ENCODE results near the gene TRIP12. TPM values are rescaled to one million over a fixed set of nuclear protein-coding genes. Genes with fewer than 3 reads are reported as not detected.
"Not testable (repeated sequence)": the region's sequence is repeated elsewhere in the genome, so short reads cannot be mapped to it uniquely, and the experiment has no call there.

TRIP12 gene
- polyA plus RNA-seq, 1 of the 3 experiments (the other 2 are of a cell fraction), result 30.3 TPM

DNA sequence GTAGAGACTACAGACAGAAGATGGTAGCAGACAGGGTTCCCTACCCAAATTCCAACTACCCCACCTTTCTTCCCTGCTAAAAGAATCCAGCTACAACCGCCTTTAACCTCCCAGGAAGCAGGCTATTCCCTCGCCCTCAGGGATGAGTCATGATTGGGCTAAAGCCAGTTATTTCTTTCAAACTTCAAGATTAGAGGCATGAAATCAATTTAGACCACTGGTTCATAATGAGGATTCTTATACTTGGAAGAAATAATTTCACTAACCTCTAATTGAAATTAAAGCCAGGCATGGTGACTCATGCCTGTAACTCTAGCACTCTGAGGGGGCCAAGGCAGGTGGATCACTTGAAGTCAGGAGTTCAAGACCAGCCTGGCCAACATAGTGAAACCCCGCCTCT, 20.0 kb downstream of the TRIP12 start (continued):
- no peak for TF ChIP-seq NRF1 (IDR thresholded peaks at IDR 0.05; ENCODE audit: low read depth, low read length)
- TF ChIP-seq, protein P1, sequence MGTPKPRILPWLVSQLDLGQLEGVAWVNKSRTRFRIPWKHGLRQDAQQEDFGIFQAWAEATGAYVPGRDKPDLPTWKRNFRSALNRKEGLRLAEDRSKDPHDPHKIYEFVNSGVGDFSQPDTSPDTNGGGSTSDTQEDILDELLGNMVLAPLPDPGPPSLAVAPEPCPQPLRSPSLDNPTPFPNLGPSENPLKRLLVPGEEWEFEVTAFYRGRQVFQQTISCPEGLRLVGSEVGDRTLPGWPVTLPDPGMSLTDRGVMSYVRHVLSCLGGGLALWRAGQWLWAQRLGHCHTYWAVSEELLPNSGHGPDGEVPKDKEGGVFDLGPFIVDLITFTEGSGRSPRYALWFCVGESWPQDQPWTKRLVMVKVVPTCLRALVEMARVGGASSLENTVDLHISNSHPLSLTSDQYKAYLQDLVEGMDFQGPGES (IDR thresholded peaks at IDR 0.05; ENCODE audit: low read depth, low read length), result no peak
- TF ChIP-seq, protein P2, sequence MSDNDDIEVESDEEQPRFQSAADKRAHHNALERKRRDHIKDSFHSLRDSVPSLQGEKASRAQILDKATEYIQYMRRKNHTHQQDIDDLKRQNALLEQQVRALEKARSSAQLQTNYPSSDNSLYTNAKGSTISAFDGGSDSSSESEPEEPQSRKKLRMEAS (IDR thresholded peaks at IDR 0.05; ENCODE audit: low read depth), result no peak
- TF ChIP-seq, protein P3, sequence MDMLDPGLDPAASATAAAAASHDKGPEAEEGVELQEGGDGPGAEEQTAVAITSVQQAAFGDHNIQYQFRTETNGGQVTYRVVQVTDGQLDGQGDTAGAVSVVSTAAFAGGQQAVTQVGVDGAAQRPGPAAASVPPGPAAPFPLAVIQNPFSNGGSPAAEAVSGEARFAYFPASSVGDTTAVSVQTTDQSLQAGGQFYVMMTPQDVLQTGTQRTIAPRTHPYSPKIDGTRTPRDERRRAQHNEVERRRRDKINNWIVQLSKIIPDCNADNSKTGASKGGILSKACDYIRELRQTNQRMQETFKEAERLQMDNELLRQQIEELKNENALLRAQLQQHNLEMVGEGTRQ (IDR thresholded peaks at IDR 0.05; ENCODE audit: borderline replicate concordance, low read depth, low read length), result no peak
- TF ChIP-seq TAF1 (IDR thresholded peaks at IDR 0.05; ENCODE audit: borderline replicate concordance, low read depth, low read length), result no peak
- no peak for TF ChIP-seq POLR2AphosphoS5 (IDR thresholded peaks at IDR 0.05; ENCODE audit: low read depth, low read length)
- no peak for TF ChIP-seq MEF2A (IDR thresholded peaks at IDR 0.05; ENCODE audit: borderline replicate concordance, low read depth)
- TF ChIP-seq RCOR1 (IDR thresholded peaks at IDR 0.05; ENCODE audit: low read length), result no peak
- no peak for TF ChIP-seq MXI1 (IDR thresholded peaks at IDR 0.05; ENCODE audit: low read depth, low read length)
- TF ChIP-seq, protein P4, sequence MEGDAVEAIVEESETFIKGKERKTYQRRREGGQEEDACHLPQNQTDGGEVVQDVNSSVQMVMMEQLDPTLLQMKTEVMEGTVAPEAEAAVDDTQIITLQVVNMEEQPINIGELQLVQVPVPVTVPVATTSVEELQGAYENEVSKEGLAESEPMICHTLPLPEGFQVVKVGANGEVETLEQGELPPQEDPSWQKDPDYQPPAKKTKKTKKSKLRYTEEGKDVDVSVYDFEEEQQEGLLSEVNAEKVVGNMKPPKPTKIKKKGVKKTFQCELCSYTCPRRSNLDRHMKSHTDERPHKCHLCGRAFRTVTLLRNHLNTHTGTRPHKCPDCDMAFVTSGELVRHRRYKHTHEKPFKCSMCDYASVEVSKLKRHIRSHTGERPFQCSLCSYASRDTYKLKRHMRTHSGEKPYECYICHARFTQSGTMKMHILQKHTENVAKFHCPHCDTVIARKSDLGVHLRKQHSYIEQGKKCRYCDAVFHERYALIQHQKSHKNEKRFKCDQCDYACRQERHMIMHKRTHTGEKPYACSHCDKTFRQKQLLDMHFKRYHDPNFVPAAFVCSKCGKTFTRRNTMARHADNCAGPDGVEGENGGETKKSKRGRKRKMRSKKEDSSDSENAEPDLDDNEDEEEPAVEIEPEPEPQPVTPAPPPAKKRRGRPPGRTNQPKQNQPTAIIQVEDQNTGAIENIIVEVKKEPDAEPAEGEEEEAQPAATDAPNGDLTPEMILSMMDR (IDR thresholded peaks at IDR 0.05), result no peak
- no peak for TF ChIP-seq ELF1 (IDR thresholded peaks at IDR 0.05)
- TF ChIP-seq, protein P5, sequence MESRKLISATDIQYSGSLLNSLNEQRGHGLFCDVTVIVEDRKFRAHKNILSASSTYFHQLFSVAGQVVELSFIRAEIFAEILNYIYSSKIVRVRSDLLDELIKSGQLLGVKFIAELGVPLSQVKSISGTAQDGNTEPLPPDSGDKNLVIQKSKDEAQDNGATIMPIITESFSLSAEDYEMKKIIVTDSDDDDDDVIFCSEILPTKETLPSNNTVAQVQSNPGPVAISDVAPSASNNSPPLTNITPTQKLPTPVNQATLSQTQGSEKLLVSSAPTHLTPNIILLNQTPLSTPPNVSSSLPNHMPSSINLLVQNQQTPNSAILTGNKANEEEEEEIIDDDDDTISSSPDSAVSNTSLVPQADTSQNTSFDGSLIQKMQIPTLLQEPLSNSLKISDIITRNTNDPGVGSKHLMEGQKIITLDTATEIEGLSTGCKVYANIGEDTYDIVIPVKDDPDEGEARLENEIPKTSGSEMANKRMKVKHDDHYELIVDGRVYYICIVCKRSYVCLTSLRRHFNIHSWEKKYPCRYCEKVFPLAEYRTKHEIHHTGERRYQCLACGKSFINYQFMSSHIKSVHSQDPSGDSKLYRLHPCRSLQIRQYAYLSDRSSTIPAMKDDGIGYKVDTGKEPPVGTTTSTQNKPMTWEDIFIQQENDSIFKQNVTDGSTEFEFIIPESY (IDR thresholded peaks at IDR 0.05; ENCODE audit: borderline replicate concordance, low read depth), result no peak
- TF ChIP-seq FOXJ3 (CRISPR knock-in tag; IDR thresholded peaks at IDR 0.05), result no peak
- TF ChIP-seq TEAD4 (IDR thresholded peaks at IDR 0.05; ENCODE audit: borderline replicate concordance, insufficient read depth), result no peak
- no peak for TF ChIP-seq RAD21 (IDR thresholded peaks at IDR 0.05; ENCODE audit: low read length)

DNA sequence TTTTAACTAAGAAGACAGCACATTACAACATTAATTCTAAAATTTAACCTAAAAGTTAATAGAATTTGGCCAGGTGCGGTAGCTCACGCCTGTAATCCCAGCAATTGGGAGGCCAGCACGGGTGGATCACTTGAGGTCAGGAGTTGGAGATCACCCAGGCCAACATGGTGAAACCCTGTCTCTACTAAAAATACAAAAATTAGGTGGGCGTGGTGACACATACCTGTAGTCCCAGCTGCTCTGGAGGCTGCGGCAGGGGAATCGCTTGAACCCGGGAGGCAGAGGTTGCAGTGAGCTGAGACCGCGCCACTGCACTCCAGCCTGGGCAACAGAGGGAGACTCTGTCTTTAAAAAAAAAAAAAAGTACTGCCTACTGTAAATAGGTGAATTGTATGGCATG, 21.3 kb downstream of the TRIP12 start:
- peaks cover 98% of the 10 kb centered on the region for H4K20me1 ChIP-seq (ENCODE audit: insufficient read depth)
- POLR2A ChIA-PET; H3K27me3 ChIP-seq (ENCODE audit: insufficient read depth); DNase-seq; H3K4me3 ChIP-seq (ENCODE audit: low read depth in 2 of 2, low read length in 1 of 2); H3K9ac ChIP-seq; H2AFZ ChIP-seq (ENCODE audit: low read depth); H3K4me2 ChIP-seq; H3K9me2 ChIP-seq; H3K27ac ChIP-seq (ENCODE audit: low read depth in 2 of 2, low read length in 1 of 2); H3K9me3 ChIP-seq: not testable (repeated sequence)
- peaks cover 99% of the 10 kb centered on the region for H3K79me2 ChIP-seq (ENCODE audit: insufficient read depth)
- CTCF ChIA-PET, result interaction anchor here (1.3 kb wide), 1 partner anchor 11 kb away, joined by 4 read pairs; no protein-coding TSS in a partner anchor
- H3K36me3 ChIP-seq (replicated peaks in 1 of 2; ENCODE audit: control insufficient read depth in 1 of 2, insufficient read depth in 2 of 2, low read length in 1 of 2), result peaks cover 15 to 53% of the 10 kb centered on the region in 2 experiments
- peaks cover 0 to 24% of the 10 kb centered on the region in 2 experiments; a peak in 1 of 4 replicates for H3K4me1 ChIP-seq (ENCODE audit: control insufficient read depth in 1 of 2, insufficient read depth in 2 of 2, low read depth in 1 of 2, low read length in 1 of 2)
- H3F3A ChIP-seq (replicated peaks; ENCODE audit: insufficient read depth), result peaks cover 18% of the 10 kb centered on the region
- WGBS (ENCODE audit: low lambda C conversion rate), result 98% methylated on average over 9 of the region's 9 CpGs

All from SK-N-SH (cell line).